T-helper 2 cell (primary cell): Measurements from ENCODE around the gene MRPL12.

Experiments used
- DNase-seq, 5 experiments: peaks; one replicate each; pipeline versions ENCODE4 v3.0.0 to v3.0.0-alpha.2; 2012 to 2022

The MRPL12 gene

GRCh38 chr17:81682565-81683207 lies 20.5 kb upstream of the MRPL12 start:
- no peak for DNase-seq

GRCh38 chr17:81683208-81683583 lies 20.0 kb upstream of the MRPL12 start:
- no peak for DNase-seq

- DNase-seq = peak; percentile 92 to 99 (median 96)
Measured at GRCh38 chr17:81683584-81684441, 19.4 kb upstream of the MRPL12 start, which contains the start of the genes ARL16 and HGS. TSS of gene ARL16 (minus strand) at chr17:81683797. CDS start at chr17:81683753, 44 bp downstream. TSS of gene HGS (plus strand) at chr17:81684011. CDS start at chr17:81684067, 56 bp downstream.

- no peak for DNase-seq
Measured at GRCh38 chr17:81684442-81684911, 18.7 kb upstream of the MRPL12 start.

GRCh38 chr17:81685108-81685507 lies 18.1 kb upstream of the MRPL12 start:
- peak in 2 of 5 experiments; percentile 34 to 45 for DNase-seq

GRCh38 chr17:81686614-81687013 lies 16.6 kb upstream of the MRPL12 start:
- DNase-seq = no peak

GRCh38 chr17:81687770-81688541 lies 15.2 kb upstream of the MRPL12 start:
- no peak for DNase-seq

- DNase-seq = no peak
Measured at GRCh38 chr17:81688616-81689015, 14.6 kb upstream of the MRPL12 start.

DNA sequence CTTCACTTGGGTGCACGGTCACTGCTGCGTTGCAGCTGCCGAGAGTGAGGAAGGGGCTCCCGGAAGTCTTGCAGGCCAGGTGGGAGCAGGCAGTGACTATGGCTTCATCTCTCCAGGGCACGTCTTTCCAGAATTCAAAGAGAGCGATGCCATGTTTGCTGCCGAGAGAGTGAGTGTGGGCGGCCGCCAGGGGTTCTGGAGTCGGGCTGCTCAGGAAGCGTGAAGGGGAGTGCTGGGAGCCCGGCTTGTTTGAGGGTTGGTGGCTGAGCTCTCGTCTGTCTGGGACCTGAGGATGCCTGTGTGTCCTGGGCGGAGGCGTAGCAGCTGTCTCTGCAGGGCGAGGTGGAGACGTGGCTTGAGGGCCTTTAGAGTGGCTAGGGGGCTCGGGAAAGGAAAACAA lies 13.1 kb upstream of the MRPL12 start:
- no peak for DNase-seq

- DNase-seq = no peak
Measured at GRCh38 chr17:81690549-81690948, 12.6 kb upstream of the MRPL12 start.

GRCh38 chr17:81691196-81691595 lies 12.0 kb upstream of the MRPL12 start:
- no peak for DNase-seq

GRCh38 chr17:81691608-81692007 lies 11.6 kb upstream of the MRPL12 start:
- no peak for DNase-seq

- no peak for DNase-seq
Measured at GRCh38 chr17:81693509-81694210, 9.5 kb upstream of the MRPL12 start.

DNA sequence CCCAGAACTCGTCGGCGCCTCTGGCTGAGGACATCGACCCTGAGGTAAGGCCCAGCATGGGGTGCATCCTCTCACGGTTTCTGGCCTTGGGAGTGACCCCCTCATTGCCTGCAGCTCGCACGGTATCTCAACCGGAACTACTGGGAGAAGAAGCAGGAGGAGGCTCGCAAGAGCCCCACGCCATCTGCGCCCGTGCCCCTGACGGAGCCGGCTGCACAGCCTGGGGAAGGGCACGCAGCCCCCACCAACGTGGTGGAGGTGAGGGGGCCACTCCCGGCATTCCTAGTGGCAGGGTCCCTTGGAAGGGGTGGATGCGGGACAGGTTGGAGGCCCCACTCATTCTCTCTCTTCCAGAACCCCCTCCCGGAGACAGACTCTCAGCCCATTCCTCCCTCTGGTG lies 8.4 kb upstream of the MRPL12 start:
- no peak for DNase-seq

DNA sequence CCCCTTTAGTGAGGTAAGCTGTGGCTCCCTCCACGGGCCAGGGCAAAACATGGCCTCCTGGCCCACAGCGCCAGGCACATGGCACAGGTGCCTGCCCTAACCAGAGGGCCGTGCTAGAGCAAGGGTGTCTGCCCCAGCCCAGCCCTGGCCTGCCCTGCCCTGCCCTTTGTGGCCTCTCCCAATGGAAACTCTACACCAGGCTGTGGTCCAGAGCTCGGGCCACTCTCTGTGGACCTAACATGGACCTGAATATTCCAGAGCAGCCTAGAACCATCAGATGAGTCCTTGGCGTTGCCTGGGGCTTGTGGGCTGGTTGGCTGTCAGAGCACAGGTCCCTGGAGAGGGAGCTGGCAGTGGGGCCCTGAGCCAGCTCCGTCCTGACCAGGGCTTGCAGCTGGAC lies 8.0 kb upstream of the MRPL12 start:
- no peak for DNase-seq

GRCh38 chr17:81695801-81696200 lies 7.4 kb upstream of the MRPL12 start:
- DNase-seq = no peak

DNA sequence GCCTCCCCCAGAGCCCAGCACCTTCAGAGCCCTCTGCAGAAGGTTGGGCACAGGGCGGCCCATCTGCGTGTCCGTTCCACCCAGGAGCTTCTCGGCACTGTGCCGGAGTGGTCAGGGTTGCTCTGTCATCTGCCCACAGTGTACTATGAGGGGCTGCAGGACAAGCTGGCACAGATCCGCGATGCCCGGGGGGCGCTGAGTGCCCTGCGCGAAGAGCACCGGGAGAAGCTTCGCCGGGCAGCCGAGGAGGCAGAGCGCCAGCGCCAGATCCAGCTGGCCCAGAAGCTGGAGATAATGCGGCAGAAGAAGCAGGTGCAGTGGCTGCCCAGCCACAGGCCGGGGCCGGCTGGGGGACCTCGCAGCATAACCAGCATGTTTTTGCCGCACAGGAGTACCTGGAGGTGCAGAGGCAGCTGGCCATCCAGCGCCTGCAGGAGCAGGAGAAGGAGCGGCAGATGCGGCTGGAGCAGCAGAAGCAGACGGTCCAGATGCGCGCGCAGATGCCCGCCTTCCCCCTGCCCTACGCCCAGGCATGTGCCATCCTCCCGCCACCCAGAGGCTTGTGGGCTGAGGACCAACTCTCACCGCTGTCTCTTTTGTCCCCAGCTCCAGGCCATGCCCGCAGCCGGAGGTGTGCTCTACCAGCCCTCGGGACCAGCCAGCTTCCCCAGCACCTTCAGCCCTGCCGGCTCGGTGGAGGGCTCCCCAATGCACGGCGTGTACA lies 6.8 kb upstream of the MRPL12 start:
- DNase-seq = no peak

DNA sequence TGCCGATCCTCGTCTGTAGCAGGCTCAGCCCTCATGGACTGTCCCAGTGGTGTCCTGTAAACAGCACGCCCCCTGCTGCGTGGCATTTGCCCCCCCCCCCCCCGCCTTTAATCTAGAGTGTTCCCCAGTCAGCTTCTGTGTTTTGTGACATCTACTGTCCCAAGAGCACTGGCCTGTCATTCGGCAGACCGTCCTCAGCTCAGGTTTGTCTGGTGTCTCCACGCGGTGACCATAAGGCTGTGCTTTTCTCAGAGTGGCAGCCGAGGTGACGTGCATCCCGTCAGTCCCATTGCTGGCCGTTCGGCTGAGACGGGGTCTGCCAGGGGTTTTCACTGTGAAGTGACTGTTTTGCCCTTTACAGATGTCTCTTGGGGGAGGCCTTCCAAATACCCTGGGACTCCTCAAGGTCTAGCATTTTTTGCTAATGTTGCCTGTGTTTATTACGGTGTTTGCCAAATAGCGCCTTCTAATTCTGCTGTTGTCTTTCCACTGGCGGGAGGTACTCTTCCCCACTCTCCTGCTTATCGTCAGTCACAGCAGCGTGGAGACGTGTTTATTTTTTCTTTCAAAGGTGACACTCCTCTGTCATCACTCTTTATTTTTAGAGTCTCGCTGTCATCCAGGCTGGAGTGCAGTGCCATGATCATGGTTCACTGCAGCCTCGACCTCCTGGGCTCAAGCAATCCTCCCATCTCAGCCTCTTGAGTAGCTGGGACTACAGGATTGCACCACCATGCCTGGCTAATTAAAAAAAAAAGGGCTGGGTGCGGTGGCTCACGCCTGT lies 5.7 kb upstream of the MRPL12 start:
- DNase-seq = no peak

DNA sequence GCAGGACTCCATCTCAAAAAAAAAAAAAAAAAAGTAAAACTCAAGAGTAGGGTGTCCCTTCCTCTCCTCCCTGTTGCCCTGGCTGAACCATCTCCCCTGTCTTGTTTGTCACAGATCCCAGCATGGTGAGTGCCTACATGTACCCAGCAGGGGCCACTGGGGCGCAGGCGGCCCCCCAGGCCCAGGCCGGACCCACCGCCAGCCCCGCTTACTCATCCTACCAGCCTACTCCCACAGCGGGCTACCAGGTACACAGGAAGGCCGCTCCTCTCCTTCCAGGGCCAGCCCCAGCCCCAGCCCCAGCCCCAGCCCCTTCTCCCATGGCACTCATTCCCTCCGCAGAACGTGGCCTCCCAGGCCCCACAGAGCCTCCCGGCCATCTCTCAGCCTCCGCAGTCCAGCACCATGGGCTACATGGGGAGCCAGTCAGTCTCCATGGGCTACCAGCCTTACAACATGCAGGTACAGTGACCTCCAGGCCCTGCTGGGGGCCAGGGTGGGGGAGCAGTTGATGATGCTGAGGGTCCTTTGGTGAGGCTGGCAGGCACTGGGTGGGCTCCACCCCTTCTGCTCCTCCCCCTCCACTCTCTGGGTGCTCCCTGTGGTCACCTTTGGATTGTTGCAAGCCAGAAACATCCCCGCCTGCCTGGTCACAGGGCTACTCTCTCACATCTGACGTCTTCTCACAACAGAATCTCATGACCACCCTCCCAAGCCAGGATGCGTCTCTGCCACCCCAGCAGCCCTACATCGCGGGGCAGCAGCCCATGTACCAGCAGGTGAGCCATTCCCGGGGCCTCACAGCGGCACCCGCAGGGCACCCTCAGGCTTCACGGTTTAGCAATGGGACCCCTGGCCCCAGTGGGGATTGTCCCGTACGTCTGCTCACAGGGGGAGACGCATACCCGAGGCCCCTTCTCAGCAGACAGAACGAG lies 2.5 kb upstream of the MRPL12 start:
- DNase-seq = no peak
